ENCODE measurements around the gene LIN7B.
"Not testable (repeated sequence)": the region's sequence is repeated elsewhere in the genome, so short reads cannot be mapped to it uniquely, and the experiment has no call there.

The LIN7B gene

GRCh38 chr19:49113762-49114629, at the start of gene LIN7B:
TSS of gene LIN7B (plus strand) at chr19:49114370. CDS start at chr19:49114405, 35 bp downstream.
- Mint-ChIP-seq H3K4me1 (peaks cover 45% of the 10 kb centered on the region), H3K27ac (peak within 1 kb of the TSS; percentile 4), H3K4me3 (peak within 1 kb of the TSS; percentile 82), H3K36me3 (peaks cover 3% of the 10 kb centered on the region), H3K9me3 (no peaks in the 10 kb centered on the region), H3K27me3 (no peaks in the 10 kb centered on the region)
- ATAC-seq: peak; percentile 80

- peaks cover 78% of the 10 kb centered on the region for H3K27me3 Mint-ChIP-seq
- no peak within 1 kb of the TSS for H3K27ac Mint-ChIP-seq
- H3K4me1 Mint-ChIP-seq: no peaks in the 10 kb centered on the region
- no peak for ATAC-seq
- H3K4me3 Mint-ChIP-seq: no peak within 1 kb of the TSS
- H3K9me3 Mint-ChIP-seq: peaks cover 4% of the 10 kb centered on the region
- H3K36me3 Mint-ChIP-seq: no peaks in the 10 kb centered on the region
Measured at GRCh38 chr19:49064768-49065611, 49.2 kb upstream of the LIN7B start, which contains the start of gene NTF4. TSS of gene NTF4 (minus strand) at chr19:49064818. CDS start at chr19:49061997, 2,821 bp downstream.

GRCh38 chr19:49065905-49066512, 48.2 kb upstream of the LIN7B start:
- no peak overlapping the region for H3K4me3 Mint-ChIP-seq
- ATAC-seq: no peak
- no peaks in the 10 kb centered on the region for H3K36me3 Mint-ChIP-seq
- peaks cover 80% of the 10 kb centered on the region for H3K27me3 Mint-ChIP-seq
- no peak overlapping the region for H3K27ac Mint-ChIP-seq
- no peaks in the 10 kb centered on the region for H3K4me1 Mint-ChIP-seq
- peaks cover 7% of the 10 kb centered on the region for H3K9me3 Mint-ChIP-seq

GRCh38 chr19:49067554-49067953, 46.6 kb upstream of the LIN7B start:
- H3K4me1 Mint-ChIP-seq: no peaks in the 10 kb centered on the region
- no peak overlapping the region for H3K27ac Mint-ChIP-seq
- H3K4me3 Mint-ChIP-seq: no peak overlapping the region
- ATAC-seq: no peak
- H3K9me3 Mint-ChIP-seq: peaks cover 7% of the 10 kb centered on the region
- peaks cover under 1% of the 10 kb centered on the region for H3K36me3 Mint-ChIP-seq
- peaks cover 78% of the 10 kb centered on the region for H3K27me3 Mint-ChIP-seq

GRCh38 chr19:49069026-49069425, 45.1 kb upstream of the LIN7B start:
- no peak overlapping the region for H3K27ac Mint-ChIP-seq
- H3K27me3 Mint-ChIP-seq: peaks cover 80% of the 10 kb centered on the region

GRCh38 chr19:49070416-49070815, 43.8 kb upstream of the LIN7B start:
- H3K4me3 Mint-ChIP-seq: no peak overlapping the region
- H3K36me3 Mint-ChIP-seq: peaks cover 6% of the 10 kb centered on the region
- H3K9me3 Mint-ChIP-seq: peaks cover 9% of the 10 kb centered on the region
- no peak overlapping the region for H3K27ac Mint-ChIP-seq
- H3K4me1 Mint-ChIP-seq: peaks cover 16% of the 10 kb centered on the region
- ATAC-seq: no peak
- H3K27me3 Mint-ChIP-seq: peaks cover 85% of the 10 kb centered on the region

More at GRCh38 chr19:49069026-49069425, 45.1 kb upstream of the LIN7B start:
- Mint-ChIP-seq H3K4me3 (no peak overlapping the region), H3K9me3 (peaks cover 9% of the 10 kb centered on the region), H3K4me1 (peaks cover 11% of the 10 kb centered on the region), H3K36me3 (peaks cover 6% of the 10 kb centered on the region)
- ATAC-seq: no peak

GRCh38 chr19:49071860-49072547, 42.2 kb upstream of the LIN7B start:
- H3K27me3 Mint-ChIP-seq: peaks cover 83% of the 10 kb centered on the region
- no peak overlapping the region for H3K27ac Mint-ChIP-seq
- H3K4me3 Mint-ChIP-seq: no peak overlapping the region
- H3K9me3 Mint-ChIP-seq: peaks cover 9% of the 10 kb centered on the region
- H3K36me3 Mint-ChIP-seq: peaks cover 6% of the 10 kb centered on the region
- no peak for ATAC-seq
- peaks cover 18% of the 10 kb centered on the region for H3K4me1 Mint-ChIP-seq

GRCh38 chr19:49073514-49074378, 40.4 kb upstream of the LIN7B start:
- peaks cover 9% of the 10 kb centered on the region for H3K9me3 Mint-ChIP-seq
- no peak overlapping the region for H3K27ac Mint-ChIP-seq
- peaks cover 18% of the 10 kb centered on the region for H3K4me1 Mint-ChIP-seq
- peaks cover 81% of the 10 kb centered on the region for H3K27me3 Mint-ChIP-seq
- ATAC-seq: no peak
- peaks cover 6% of the 10 kb centered on the region for H3K36me3 Mint-ChIP-seq
- peak overlapping the region; percentile 32 for H3K4me3 Mint-ChIP-seq

- not testable (repeated sequence) for ATAC-seq, H3K36me3 Mint-ChIP-seq, H3K4me3 Mint-ChIP-seq, H3K27ac Mint-ChIP-seq, H3K9me3 Mint-ChIP-seq
- Mint-ChIP-seq H3K27me3 (peaks cover 70% of the 10 kb centered on the region), H3K4me1 (peaks cover 18% of the 10 kb centered on the region)
Measured at GRCh38 chr19:49074869-49075268, 39.3 kb upstream of the LIN7B start.

GRCh38 chr19:49080392-49080791, 33.8 kb upstream of the LIN7B start:
- Mint-ChIP-seq H3K27ac (no peak overlapping the region), H3K9me3 (no peaks in the 10 kb centered on the region), H3K4me3 (no peak overlapping the region), H3K4me1 (peaks cover 2% of the 10 kb centered on the region), H3K36me3 (no peaks in the 10 kb centered on the region), H3K27me3 (peaks cover 23% of the 10 kb centered on the region)
- ATAC-seq: no peak

GRCh38 chr19:49081273-49081672, 32.9 kb upstream of the LIN7B start:
- peaks cover 4% of the 10 kb centered on the region for H3K36me3 Mint-ChIP-seq
- H3K27ac Mint-ChIP-seq: no peak overlapping the region
- no peak overlapping the region for H3K4me3 Mint-ChIP-seq
- peaks cover 14% of the 10 kb centered on the region for H3K27me3 Mint-ChIP-seq
- peaks cover 6% of the 10 kb centered on the region for H3K4me1 Mint-ChIP-seq
- no peak for ATAC-seq
- no peaks in the 10 kb centered on the region for H3K9me3 Mint-ChIP-seq

- Mint-ChIP-seq H3K9me3 (no peaks in the 10 kb centered on the region), H3K4me1 (peaks cover 22% of the 10 kb centered on the region), H3K27ac (peak overlapping the region; percentile 87), H3K36me3 (peaks cover 19% of the 10 kb centered on the region), H3K27me3 (no peaks in the 10 kb centered on the region), H3K4me3 (peak overlapping the region; percentile 100)
- ATAC-seq: no peak
Measured at GRCh38 chr19:49084206-49085019, 29.8 kb upstream of the LIN7B start.

Measured in stimulated activated memory B cell treated with anti-CD40 and anti-IgM and Interleukin-4, amounts not matched to agents 10 μg/mL and 1 μg/mL and 100 μg/mL, for 72 hours (primary cell).